Neural progenitor cell (in vitro differentiated cells): ENCODE measurements around the gene WRAP53.

Experiments
- EZH2 ChIP-seq: fragments of 200-600 bp; sonication (generic); IDR thresholded peaks from 2 replicates; pipeline ENCODE4 v1.6.1; 2017; ENCODE audit warnings: antibody characterized with exemption, mild to moderate bottlenecking, moderate library complexity
- TF ChIP-seq, protein P1 (sequence below): fragments of 200-600 bp; sonication (generic); IDR thresholded peaks from 2 replicates; pipeline ENCODE4 v1.5.1; 2017; ENCODE audit warnings: antibody characterized with exemption, mild to moderate bottlenecking

DNA sequence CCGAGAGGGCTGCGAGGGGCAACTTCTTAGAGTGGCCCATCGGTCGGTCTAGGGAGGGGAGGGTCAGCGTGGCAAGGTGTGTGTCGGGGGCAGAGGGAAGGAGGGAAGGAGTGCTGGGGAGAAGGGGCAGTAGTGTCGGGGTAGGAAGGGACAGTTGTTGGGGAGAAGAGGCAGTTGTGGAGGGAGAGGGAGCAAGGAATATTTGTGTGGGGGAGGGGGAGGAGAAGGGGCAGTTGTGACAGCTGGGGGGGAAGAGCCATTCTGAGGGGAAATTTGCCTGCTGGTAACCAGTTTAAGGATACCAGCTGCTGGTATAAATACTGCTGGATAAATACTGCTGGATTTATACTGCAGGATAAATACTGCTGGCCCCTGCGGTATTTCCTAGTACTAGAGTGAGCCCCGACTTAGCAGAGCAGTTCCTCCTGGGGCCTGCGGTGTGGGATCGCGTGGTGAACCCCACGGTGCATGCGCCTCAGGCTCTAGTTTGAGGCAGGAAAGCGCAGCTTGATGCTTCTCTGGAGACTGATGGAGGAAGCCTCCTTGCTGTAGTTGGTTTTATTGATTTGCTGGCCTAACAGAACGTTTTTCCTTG, 29.6 kb downstream of the WRAP53 start:
- TF ChIP-seq, protein P1, sequence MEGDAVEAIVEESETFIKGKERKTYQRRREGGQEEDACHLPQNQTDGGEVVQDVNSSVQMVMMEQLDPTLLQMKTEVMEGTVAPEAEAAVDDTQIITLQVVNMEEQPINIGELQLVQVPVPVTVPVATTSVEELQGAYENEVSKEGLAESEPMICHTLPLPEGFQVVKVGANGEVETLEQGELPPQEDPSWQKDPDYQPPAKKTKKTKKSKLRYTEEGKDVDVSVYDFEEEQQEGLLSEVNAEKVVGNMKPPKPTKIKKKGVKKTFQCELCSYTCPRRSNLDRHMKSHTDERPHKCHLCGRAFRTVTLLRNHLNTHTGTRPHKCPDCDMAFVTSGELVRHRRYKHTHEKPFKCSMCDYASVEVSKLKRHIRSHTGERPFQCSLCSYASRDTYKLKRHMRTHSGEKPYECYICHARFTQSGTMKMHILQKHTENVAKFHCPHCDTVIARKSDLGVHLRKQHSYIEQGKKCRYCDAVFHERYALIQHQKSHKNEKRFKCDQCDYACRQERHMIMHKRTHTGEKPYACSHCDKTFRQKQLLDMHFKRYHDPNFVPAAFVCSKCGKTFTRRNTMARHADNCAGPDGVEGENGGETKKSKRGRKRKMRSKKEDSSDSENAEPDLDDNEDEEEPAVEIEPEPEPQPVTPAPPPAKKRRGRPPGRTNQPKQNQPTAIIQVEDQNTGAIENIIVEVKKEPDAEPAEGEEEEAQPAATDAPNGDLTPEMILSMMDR: no peak
- no peak for TF ChIP-seq EZH2
